Measurements from ENCODE around the gene RBM15. TPM values are rescaled to one million over a fixed set of nuclear protein-coding genes. Genes with fewer than 3 reads are reported as not detected.
A peak's percentile ranks its signal among the peaks of the same experiment; 100 is the strongest.

The RBM15 gene
- total and polyA plus RNA-seq, 2 donors (not counting 1 experiment from before 2014, with no cell fraction given) = 8.4 to 25.9 TPM

- no peaks in the 10 kb centered on the region for H4K20me1 ChIP-seq (ENCODE audit: control insufficient read depth, extremely low read depth, insufficient read depth, low read length)
- H3K4me3 ChIP-seq (replicated peaks in 1 of 4; ENCODE audit: control extremely low read depth in 1 of 4, insufficient read depth in 1 of 4, low read depth in 3 of 4, low read length in 4 of 4) = peak overlapping the region; percentile 75 to 96 (median 82)
- no peak for DNase-seq (ENCODE audit: low read depth in 2 of 2)
Observed at GRCh38 chr1:110337704-110338308, 1.4 kb upstream of the RBM15 start.

GRCh38 chr1:110338309-110338885 lies 780 bp upstream of the RBM15 start:
- no peak for TF ChIP-seq EZH2 (IDR thresholded peaks at IDR 0.05; ENCODE audit: low read length, missing control alignments)
- TF ChIP-seq CTCF (conservative IDR thresholded peaks at IDR 0.05 in 1 of 2, IDR thresholded peaks at IDR 0.05 in 1 of 2; ENCODE audit: low read depth in 1 of 2, low read length in 2 of 2) = peak; percentile 42 to 50
- H3K4me1 ChIP-seq (ENCODE audit: control insufficient read depth, extremely low read depth, insufficient read depth, low read length) = peaks cover 19% of the 10 kb centered on the region
- H3K4me3 ChIP-seq (replicated peaks in 1 of 4; ENCODE audit: control extremely low read depth in 1 of 4, insufficient read depth in 1 of 4, low read depth in 3 of 4, low read length in 4 of 4) = peak overlapping the region; percentile 75 to 96 (median 82)
- H3K79me2 ChIP-seq (ENCODE audit: control insufficient read depth, insufficient read depth, low read length) = peaks cover 41% of the 10 kb centered on the region
- peak overlapping the region; percentile 90 for H3K9ac ChIP-seq (ENCODE audit: insufficient read depth, low read length)
- peak overlapping the region; percentile 99 for H3K27ac ChIP-seq (ENCODE audit: insufficient read depth, low read length)
- H4K20me1 ChIP-seq (ENCODE audit: control insufficient read depth, extremely low read depth, insufficient read depth, low read length) = no peaks in the 10 kb centered on the region
- H3K27me3 ChIP-seq (ENCODE audit: control insufficient read depth, insufficient read depth, low read length) = no peaks in the 10 kb centered on the region
- H3K9me3 ChIP-seq (ENCODE audit: control insufficient read depth, insufficient read depth, low read depth, low read length) = no peaks in the 10 kb centered on the region
- H3K36me3 ChIP-seq (ENCODE audit: control insufficient read depth, insufficient read depth, low read length) = peaks cover 16% of the 10 kb centered on the region
- H3K4me2 ChIP-seq (ENCODE audit: extremely low read depth, insufficient read depth, low read length) = peak overlapping the region; percentile 97
- peak overlapping the region; percentile 87 for H2AFZ ChIP-seq (ENCODE audit: low read length)
- DNase-seq (ENCODE audit: low read depth in 2 of 2) = no peak

More at GRCh38 chr1:110337704-110338308, 1.4 kb upstream of the RBM15 start:
- H3K36me3 ChIP-seq (ENCODE audit: control insufficient read depth, insufficient read depth, low read length) = peaks cover 16% of the 10 kb centered on the region
- TF ChIP-seq EZH2 (IDR thresholded peaks at IDR 0.05; ENCODE audit: low read length, missing control alignments) (no peak), CTCF (conservative IDR thresholded peaks at IDR 0.05 in 1 of 2, IDR thresholded peaks at IDR 0.05 in 1 of 2; ENCODE audit: low read depth in 1 of 2, low read length in 2 of 2) (no peak)
- peaks cover 17% of the 10 kb centered on the region for H3K4me1 ChIP-seq (ENCODE audit: control insufficient read depth, extremely low read depth, insufficient read depth, low read length)
- peak overlapping the region; percentile 87 for H2AFZ ChIP-seq (ENCODE audit: low read length)
- no peaks in the 10 kb centered on the region for H3K27me3 ChIP-seq (ENCODE audit: control insufficient read depth, insufficient read depth, low read length)
- H3K9me3 ChIP-seq (ENCODE audit: control insufficient read depth, insufficient read depth, low read depth, low read length) = no peaks in the 10 kb centered on the region
- peak overlapping the region; percentile 97 for H3K4me2 ChIP-seq (ENCODE audit: extremely low read depth, insufficient read depth, low read length)
- H3K27ac ChIP-seq (ENCODE audit: insufficient read depth, low read length) = peak overlapping the region; percentile 99
- peaks cover 35% of the 10 kb centered on the region for H3K79me2 ChIP-seq (ENCODE audit: control insufficient read depth, insufficient read depth, low read length)
- peak overlapping the region; percentile 90 for H3K9ac ChIP-seq (ENCODE audit: insufficient read depth, low read length)

- Histone ChIP-seq H3K9me3 (ENCODE audit: control insufficient read depth, insufficient read depth, low read depth, low read length) (no peaks in the 10 kb centered on the region), H3K9ac (ENCODE audit: insufficient read depth, low read length) (peak overlapping the region; percentile 98), H3K4me3 (replicated peaks in 1 of 4; ENCODE audit: control extremely low read depth in 1 of 4, insufficient read depth in 1 of 4, low read depth in 3 of 4, low read length in 4 of 4) (peak overlapping the region; percentile 81 to 99 (median 97)), H3K79me2 (ENCODE audit: control insufficient read depth, insufficient read depth, low read length) (peaks cover 53% of the 10 kb centered on the region), H3K27ac (ENCODE audit: insufficient read depth, low read length) (peak overlapping the region; percentile 99), H3K27me3 (ENCODE audit: control insufficient read depth, insufficient read depth, low read length) (no peaks in the 10 kb centered on the region), H3K36me3 (ENCODE audit: control insufficient read depth, insufficient read depth, low read length) (peaks cover 16% of the 10 kb centered on the region), H4K20me1 (ENCODE audit: control insufficient read depth, extremely low read depth, insufficient read depth, low read length) (no peaks in the 10 kb centered on the region), H3K4me1 (ENCODE audit: control insufficient read depth, extremely low read depth, insufficient read depth, low read length) (peaks cover 19% of the 10 kb centered on the region), H3K4me2 (ENCODE audit: extremely low read depth, insufficient read depth, low read length) (peak overlapping the region; percentile 96), H2AFZ (ENCODE audit: low read length) (peak overlapping the region; percentile 72)
- peak; percentile 50 to 60 for DNase-seq (ENCODE audit: low read depth in 2 of 2)
- TF ChIP-seq EZH2 (IDR thresholded peaks at IDR 0.05; ENCODE audit: low read length, missing control alignments) (no peak), CTCF (conservative IDR thresholded peaks at IDR 0.05 in 1 of 2, IDR thresholded peaks at IDR 0.05 in 1 of 2; ENCODE audit: low read depth in 1 of 2, low read length in 2 of 2) (peak; percentile 48 to 53)
Observed at GRCh38 chr1:110339407-110340206, 430 bp downstream of the RBM15 start.

All from fibroblast of lung (primary cell).